GM23338 (cell line): ENCODE measurements around the gene TMEM214. TPM values are rescaled to one million over a fixed set of nuclear protein-coding genes. Genes with fewer than 3 reads are reported as not detected.

Experiments used
- ATAC-seq: fragments of 200-7000 bp; cut with Tn5 transposase; 3 replicates; pipeline ENCODE4 v1.9.1; 2020
- DNase-seq: peaks from one replicate; pipeline ENCODE4 v3.0.0-alpha.2; 2015; ENCODE audit warnings: low spot score
- H2AFZ ChIP-seq: fragments of 200-600 bp; sonication (generic); 2 replicates; pipeline ENCODE4 v1.8.0; 2016; ENCODE audit warnings: antibody characterized with exemption, mild to moderate bottlenecking, moderate library complexity
- H3F3A ChIP-seq: fragments of 200-600 bp; sonication (generic); replicated peaks from 2 replicates; pipeline ENCODE4 v1.8.0; 2017; ENCODE audit warnings: antibody characterized with exemption, mixed run types, low read depth
- H3K27ac ChIP-seq: fragments of 200-600 bp; sonication (generic); 2 replicates; pipeline ENCODE4 v1.6.1; 2016; ENCODE audit warnings: low read depth
- H3K27me3 ChIP-seq: fragments of 200-600 bp; sonication (generic); 2 replicates; pipeline ENCODE4 v1.8.0; 2016; ENCODE audit warnings: mild to moderate bottlenecking, mixed run types, moderate library complexity; ENCODE audit not compliant: insufficient read depth
- H3K36me3 ChIP-seq: fragments of 200-600 bp; sonication (generic); 2 replicates; pipeline ENCODE4 v1.8.0; 2016; ENCODE audit warnings: mild to moderate bottlenecking; ENCODE audit not compliant: insufficient read depth
- H3K4me1 ChIP-seq: fragments of 200-600 bp; sonication (generic); 2 replicates; pipeline ENCODE4 v1.8.0; 2016; ENCODE audit warnings: mild to moderate bottlenecking, moderate library complexity; ENCODE audit not compliant: insufficient read depth
- H3K4me2 ChIP-seq: fragments of 200-600 bp; sonication (generic); 2 replicates; pipeline ENCODE4 v1.7.1; 2017; ENCODE audit warnings: mixed run types
- H3K4me3 ChIP-seq: fragments of 200-600 bp; sonication (generic); 2 replicates; pipeline ENCODE4 v1.6.1; 2016; ENCODE audit warnings: mixed run types
- H3K79me2 ChIP-seq: fragments of 200-600 bp; sonication (generic); replicated peaks from 2 replicates; pipeline ENCODE4 v1.8.0; 2017; ENCODE audit warnings: mild to moderate bottlenecking; ENCODE audit not compliant: insufficient read depth
- H3K9me2 ChIP-seq: fragments of 200-600 bp; sonication (generic); 2 replicates; pipeline ENCODE4 v1.8.0; 2017; ENCODE audit not compliant: insufficient read depth
- H4K20me1 ChIP-seq: fragments of 200-600 bp; sonication (generic); replicated peaks from 2 replicates; pipeline ENCODE4 v1.8.0; 2017; ENCODE audit warnings: mild to moderate bottlenecking; ENCODE audit not compliant: insufficient read depth
- H3K27ac Mint-ChIP-seq: 2 replicates; pipeline ENCODE4 v1.8.0; 2020; ENCODE audit warnings: inconsistent platforms, mild to moderate bottlenecking, moderate library complexity, mixed read lengths
- H3K27me3 Mint-ChIP-seq: 3 replicates; pipeline ENCODE4 v1.8.0; 2022; ENCODE audit warnings: low read depth, mild to moderate bottlenecking, moderate library complexity, mixed read lengths, inconsistent platforms; ENCODE audit not compliant: insufficient read depth, poor library complexity
- H3K36me3 Mint-ChIP-seq: 3 replicates; pipeline ENCODE4 v1.8.0; 2021; ENCODE audit warnings: low read depth, mild to moderate bottlenecking, inconsistent platforms, moderate library complexity, mixed read lengths
- H3K4me1 Mint-ChIP-seq: 3 replicates; pipeline ENCODE4 v1.8.0; 2020; ENCODE audit warnings: mild to moderate bottlenecking, inconsistent platforms, mixed read lengths
- H3K4me3 Mint-ChIP-seq: 3 replicates; pipeline ENCODE4 v1.8.0; 2021; ENCODE audit warnings: moderate library complexity, mild to moderate bottlenecking, inconsistent platforms, mixed read lengths
- H3K9me3 Mint-ChIP-seq: 3 replicates; pipeline ENCODE4 v1.8.0; 2020; ENCODE audit warnings: moderate library complexity, mild to moderate bottlenecking, inconsistent platforms, mixed read lengths
- CREB1 ChIP-seq: fragments of 250-450 bp; sonication (Bioruptor Pico); IDR thresholded peaks from 2 replicates; pipeline ENCODE4 v1.5.0; 2020; ENCODE audit warnings: low read depth, mild to moderate bottlenecking, moderate library complexity
- CTCF ChIP-seq, 2 experiments: fragments of 200-600 bp in 1 of 2; sonication (generic) in 1 of 2; conservative IDR thresholded peaks; 2 replicates each; pipeline versions ENCODE4 v1.5.1 to v1.6.1; 2016 to 2017; ENCODE audit warnings: antibody characterized with exemption in 2 of 2, low read depth in 2 of 2, mild to moderate bottlenecking in 2 of 2, moderate library complexity in 1 of 2
- ETS1 ChIP-seq: IDR thresholded peaks from 2 replicates; pipeline ENCODE4 v1.6.1; 2016; ENCODE audit warnings: antibody characterized with exemption
- EZH2 ChIP-seq: fragments of 200-600 bp; sonication (generic); IDR thresholded peaks from one replicate; pipeline ENCODE4 v1.8.0; 2017; ENCODE audit warnings: antibody characterized with exemption, mild to moderate bottlenecking, low read depth; ENCODE audit not compliant: unreplicated experiment
- EZH2phosphoT487 ChIP-seq: fragments of 200-600 bp; sonication (generic); IDR thresholded peaks from one replicate; pipeline ENCODE4 v1.8.1; 2018; ENCODE audit warnings: antibody characterized with exemption; ENCODE audit not compliant: unreplicated experiment
- POLR2AphosphoS5 ChIP-seq: IDR thresholded peaks from 2 replicates; pipeline ENCODE4 v1.6.1; 2016; ENCODE audit warnings: antibody characterized with exemption, low read depth
- REST ChIP-seq: IDR thresholded peaks from one replicate; pipeline ENCODE4 v1.6.1; 2018; ENCODE audit warnings: antibody characterized with exemption; ENCODE audit not compliant: unreplicated experiment
- STAT1 ChIP-seq: IDR thresholded peaks from one replicate; pipeline ENCODE4 v1.6.1; 2016; ENCODE audit warnings: antibody characterized with exemption; ENCODE audit not compliant: unreplicated experiment
- ZNF114 ChIP-seq: fragments of 250-450 bp; sonication (Bioruptor Pico); IDR thresholded peaks from 2 replicates; pipeline ENCODE4 v1.5.0; 2020; ENCODE audit warnings: mild to moderate bottlenecking, moderate library complexity
- ZNF331 ChIP-seq: fragments of 250-450 bp; sonication (Bioruptor Pico); IDR thresholded peaks from 2 replicates; pipeline ENCODE4 v1.5.0; 2020; ENCODE audit warnings: low read depth, mild to moderate bottlenecking, moderate library complexity
- polyA plus RNA-seq: library from polyadenylated mRNA; unstranded; fragments of >200 nt; fragmentation: Nextera tagmentation; extraction: Ambion mirVana; gene quantifications from 2 replicates; pipeline ENCODE4 v1.2.1, GENCODE V29; 2016
- total RNA-seq: library from RNA; depleted of rRNA; stranded (reverse); fragments of >200 nt; shearing (Covaris generic); gene quantifications from 2 replicates; pipeline ENCODE4 v1.2.3, GENCODE V29; 2014

TMEM214 gene
- total and polyA plus RNA-seq, 2 experiments from 2014 or later: 18.4 to 36.5 TPM

- TF ChIP-seq ETS1: no peak
- no peak for TF ChIP-seq EZH2
- TF ChIP-seq ZNF114 (CRISPR knock-in tag): no peak
- TF ChIP-seq ZNF331 (CRISPR knock-in tag): no peak
Measured at GRCh38 chr2:26991717-26992116, 41.0 kb upstream of the TMEM214 start (continued).

- H3K4me3 Mint-ChIP-seq: no peak overlapping the region
- peak; percentile 73 for TF ChIP-seq REST
- TF ChIP-seq CREB1 (CRISPR knock-in tag): no peak
- no peak for TF ChIP-seq EZH2
- no peak for TF ChIP-seq ZNF114 (CRISPR knock-in tag)
- TF ChIP-seq EZH2phosphoT487: no peak
- TF ChIP-seq POLR2AphosphoS5: no peak
- no peak overlapping the region for H3K27ac Mint-ChIP-seq
Measured at GRCh38 chr2:26993768-26994167, 39.0 kb upstream of the TMEM214 start.

GRCh38 chr2:26994983-26995382 lies 37.8 kb upstream of the TMEM214 start:
- no peak for ATAC-seq
- Mint-ChIP-seq H3K4me1 (no peaks in the 10 kb centered on the region; the same call in 2 of the 3 replicates), H3K9me3 (no peaks in the 10 kb centered on the region), H3K27ac (no peak overlapping the region), H3K36me3 (no peaks in the 10 kb centered on the region), H3K27me3 (peaks cover 1% of the 10 kb centered on the region), H3K4me3 (no peak overlapping the region)
- Histone ChIP-seq H3K9me2 (no peaks in the 10 kb centered on the region), H3F3A (no peaks in the 10 kb centered on the region), H3K27ac (no peak overlapping the region), H3K4me2 (no peak overlapping the region), H3K4me1 (no peaks in the 10 kb centered on the region), H2AFZ (no peak overlapping the region), H4K20me1 (no peaks in the 10 kb centered on the region), H3K79me2 (no peaks in the 10 kb centered on the region), H3K4me3 (no peak overlapping the region), H3K36me3 (no peaks in the 10 kb centered on the region), H3K27me3 (no peaks in the 10 kb centered on the region)
- DNase-seq: no peak
- TF ChIP-seq CTCF (conservative IDR thresholded peaks at IDR 0.05; ENCODE audit: low read depth in 2 of 2) (no peak), ETS1 (no peak), STAT1 (no peak), EZH2 (no peak), REST (no peak), EZH2phosphoT487 (no peak), ZNF331 (CRISPR knock-in tag) (no peak)

More at GRCh38 chr2:26993768-26994167, 39.0 kb upstream of the TMEM214 start:
- Mint-ChIP-seq H3K4me1 (no peaks in the 10 kb centered on the region; the same call in 2 of the 3 replicates), H3K36me3 (no peaks in the 10 kb centered on the region), H3K9me3 (no peaks in the 10 kb centered on the region), H3K27me3 (peaks cover 1% of the 10 kb centered on the region)
- no peak overlapping the region for H3K4me3 ChIP-seq
- no peaks in the 10 kb centered on the region for H4K20me1 ChIP-seq
- no peak for ATAC-seq
- H3K27ac ChIP-seq: no peak overlapping the region
- no peaks in the 10 kb centered on the region for H3F3A ChIP-seq
- H3K4me1 ChIP-seq: no peaks in the 10 kb centered on the region
- no peak overlapping the region for H3K4me2 ChIP-seq
- H2AFZ ChIP-seq: no peak overlapping the region
- peak; percentile 37 for DNase-seq
- H3K27me3 ChIP-seq: no peaks in the 10 kb centered on the region
- H3K9me2 ChIP-seq: no peaks in the 10 kb centered on the region
- no peaks in the 10 kb centered on the region for H3K36me3 ChIP-seq
- no peaks in the 10 kb centered on the region for H3K79me2 ChIP-seq
